K562 (cell line): ENCODE measurements around the gene KDF1. TPM values are rescaled to one million over a fixed set of nuclear protein-coding genes. Genes with fewer than 3 reads are reported as not detected.

ENCODE experiments used
- ARID2 ChIP-seq: fragments of 450-650 bp; IDR thresholded peaks from 2 replicates; pipeline ENCODE4 v1.6.1; 2017; ENCODE audit warnings: antibody characterized with exemption, mild to moderate bottlenecking
- CHD4 ChIP-seq: fragments of 200-600 bp; sonication (generic); IDR thresholded peaks from 3 replicates; pipeline ENCODE4 v1.6.1; 2012; ENCODE audit warnings: low read depth, mild to moderate bottlenecking, mixed read lengths, low read length, inconsistent platforms; ENCODE audit not compliant: insufficient read depth, insufficient replicate concordance, poor library complexity, severe bottlenecking
- CREB3L1 ChIP-seq: fragments of 450-650 bp; IDR thresholded peaks from 2 replicates; pipeline ENCODE4 v1.6.1; 2014; ENCODE audit warnings: low read depth, mild to moderate bottlenecking, moderate library complexity, borderline replicate concordance
- CREBBP ChIP-seq: IDR thresholded peaks from one replicate; pipeline ENCODE4 v1.6.1; 2012; ENCODE audit warnings: low read depth, mild to moderate bottlenecking, control low read depth, inconsistent platforms, low read length
- E2F3 ChIP-seq: fragments of 250-450 bp; sonication (Bioruptor Pico); IDR thresholded peaks from 2 replicates; pipeline ENCODE4 v1.4.0; 2020; ENCODE audit warnings: mild to moderate bottlenecking
- E2F5 ChIP-seq: sonication (generic); formaldehyde crosslinking; IDR thresholded peaks from 2 replicates; pipeline ENCODE4 v1.8.0; 2022; ENCODE audit warnings: mild to moderate bottlenecking, missing genetic modification reagents
- E2F6 ChIP-seq, 2 experiments: IDR thresholded peaks; 2 replicates each; pipeline ENCODE4 v1.6.1; 2011; ENCODE audit warnings: borderline replicate concordance in 1 of 2, control low read depth in 1 of 2, low read depth in 1 of 2, low read length in 1 of 2, mild to moderate bottlenecking in 1 of 2, mixed read lengths in 1 of 2, moderate library complexity in 1 of 2; ENCODE audit not compliant: insufficient read depth in 1 of 2, insufficient read length in 1 of 2, poor library complexity in 1 of 2, severe bottlenecking in 1 of 2; ENCODE audit errors: extremely low read depth in 1 of 2
- ELF1 ChIP-seq: fragments of 200-800 bp; sonication (Bioruptor generic); IDR thresholded peaks from 2 replicates; pipeline ENCODE4 v1.6.1; 2016; ENCODE audit warnings: missing genetic modification characterization, missing compliant biosample characterization
- EP400 ChIP-seq: fragments of 450-650 bp; IDR thresholded peaks from 2 replicates; pipeline ENCODE4 v1.6.1; 2017; ENCODE audit warnings: antibody characterized with exemption, mild to moderate bottlenecking, moderate library complexity
- HDAC3 ChIP-seq: fragments of 450-650 bp; IDR thresholded peaks from 2 replicates; pipeline ENCODE4 v1.6.1; 2018; ENCODE audit warnings: borderline replicate concordance, mild to moderate bottlenecking, moderate library complexity; ENCODE audit not compliant: partially characterized antibody
- NR3C1 ChIP-seq: sonication (generic); formaldehyde crosslinking; IDR thresholded peaks from 2 replicates; pipeline ENCODE4 v1.8.1; 2022; ENCODE audit warnings: missing genetic modification reagents
- RBM14 ChIP-seq: fragments of 200-400 bp; formaldehyde crosslinking; IDR thresholded peaks from 2 replicates; pipeline ENCODE4 v1.6.1; 2018; ENCODE audit warnings: low read depth, mild to moderate bottlenecking, low read length, moderate library complexity, borderline replicate concordance; ENCODE audit not compliant: insufficient read depth
- SMAD4 ChIP-seq: fragments of 250-450 bp; sonication (Bioruptor Pico); conservative IDR thresholded peaks from 2 replicates; pipeline ENCODE4 v1.8.0; 2021; ENCODE audit warnings: inconsistent platforms, mild to moderate bottlenecking, moderate library complexity
- SNIP1 ChIP-seq: fragments of 450-650 bp; IDR thresholded peaks from 2 replicates; pipeline ENCODE4 v1.7.1; 2017; ENCODE audit warnings: low read depth, mild to moderate bottlenecking
- YY1 ChIP-seq, 3 experiments: IDR thresholded peaks; 2 replicates each; pipeline ENCODE4 v1.6.1; 2011; ENCODE audit warnings: low read length in 2 of 3, mild to moderate bottlenecking in 2 of 3, moderate library complexity in 2 of 3, borderline replicate concordance in 1 of 3, control low read depth in 1 of 3, low read depth in 1 of 3; ENCODE audit not compliant: insufficient read depth in 3 of 3, insufficient replicate concordance in 2 of 3, control insufficient read depth in 1 of 3, insufficient read length in 1 of 3; ENCODE audit errors: extremely low read depth in 1 of 3
- ZFP1 ChIP-seq: fragments of 450-650 bp; formaldehyde crosslinking; IDR thresholded peaks from 2 replicates; pipeline ENCODE4 v1.4.0; 2020; ENCODE audit warnings: mild to moderate bottlenecking, mixed read lengths
- ZNF395 ChIP-seq: fragments of 200-800 bp; sonication (Bioruptor generic); IDR thresholded peaks from 2 replicates; pipeline ENCODE4 v1.6.1; 2017; ENCODE audit warnings: missing genetic modification characterization, missing compliant biosample characterization
- ZNF589 ChIP-seq: fragments of 200-800 bp; sonication (Bioruptor generic); IDR thresholded peaks from 2 replicates; pipeline ENCODE4 v1.6.1; 2016; ENCODE audit warnings: low read depth, missing genetic modification characterization, missing compliant biosample characterization
- polyA plus RNA-seq, 8 experiments: library from polyadenylated mRNA; depleted of rRNA in 4 of 8; stranded (reverse) in 5 of 8; unstranded in 3 of 8; fragments of >200 nt; fragmentation: Nextera tagmentation in 2 of 8; fragmentation: Illumina TruSeq in 1 of 8; extraction: Ambion mirVana in 2 of 8; extraction: Trizol in 1 of 8; gene quantifications; 2 replicates each; pipeline versions ENCODE4 v1.2.1 to v1.2.3, GENCODE V29; 2011 to 2014; ENCODE audit warnings: inconsistent platforms in 1 of 8, missing spikeins in 1 of 8
- total RNA-seq, 7 experiments: library from RNA; depleted of rRNA in 6 of 7; stranded (reverse); fragments of >200 nt in 6 of 7; fragmentation: Illumina TruSeq in 2 of 7; extraction: Trizol in 2 of 7; gene quantifications; 2 replicates each; pipeline versions ENCODE4 v1.2.1 to v1.2.3, GENCODE V29; 2011 to 2021; ENCODE audit warnings: low replicate concordance in 1 of 7

The KDF1 gene
- total and polyA plus RNA-seq, 9 of the 15 experiments (the other 6 are each of a cell fraction or from before 2014, with no cell fraction given), result 0.38 to 1.9 (median 0.83) TPM

GRCh38 chr1:26900001-26900814 is 60.1 kb downstream of the KDF1 start, which contains the start of gene GPATCH3 (continued):
- TF ChIP-seq E2F6 (IDR thresholded peaks at IDR 0.05; ENCODE audit: borderline replicate concordance in 1 of 2, extremely low read depth in 1 of 2, insufficient read depth in 1 of 2, insufficient read length in 1 of 2, low read depth in 1 of 2, low read length in 1 of 2, poor library complexity in 1 of 2, severe bottlenecking in 1 of 2) (peak in 1 of 2 experiments; percentile 27), NR3C1 (no peak), RBM14 (no peak), EP400 (peak; percentile 88), SNIP1 (no peak), CREBBP (no peak), ELF1 (tag) (no peak), ZFP1 (CRISPR knock-in tag) (no peak), ZNF395 (CRISPR knock-in tag) (peak; percentile 97), YY1 (IDR thresholded peaks at IDR 0.05; ENCODE audit: borderline replicate concordance in 1 of 3, control insufficient read depth in 1 of 3, extremely low read depth in 1 of 3, insufficient read depth in 3 of 3, insufficient read length in 1 of 3, insufficient replicate concordance in 2 of 3, low read depth in 1 of 3, low read length in 2 of 3) (peak; percentile 98 to 99 (median 99)), CREB3L1 (peak; percentile 94), E2F3 (CRISPR knock-in tag) (0 out of 2 replicates have a peak, but pooled peaks have one; percentile 1), ZNF589 (CRISPR knock-in tag) (no peak), HDAC3 (peak; percentile 79), ARID2 (no peak), SMAD4 (CRISPR knock-in tag) (no peak; the same call in 1 of the 2 replicates), E2F5 (0 out of 2 replicates have a peak, but pooled peaks have one; percentile 53), CHD4 (no peak)
